HepG2 (cell line): Measurements from ENCODE around the gene CORO1A.

Source experiments
- KMT2A ChIP-seq: sonication (generic); formaldehyde crosslinking; IDR thresholded peaks from 2 replicates; pipeline ENCODE4 v1.4.0; 2020; ENCODE audit warnings: missing genetic modification reagents
- NFYB ChIP-seq: sonication (generic); formaldehyde crosslinking; IDR thresholded peaks from 2 replicates; pipeline ENCODE4 v1.4.0; 2020; ENCODE audit warnings: missing genetic modification reagents
- POLR2A ChIP-seq, 2 experiments: IDR thresholded peaks; 2 replicates each; pipeline ENCODE4 v1.6.1; 2011; ENCODE audit warnings: low read depth in 2 of 2, low read length in 2 of 2, mild to moderate bottlenecking in 1 of 2, moderate library complexity in 1 of 2; ENCODE audit not compliant: insufficient read depth in 1 of 2
- RFX3 ChIP-seq: IDR thresholded peaks from 2 replicates; pipeline ENCODE4 v1.6.1; 2016; ENCODE audit warnings: missing biosample characterization, missing genetic modification reagents
- SP5 ChIP-seq: IDR thresholded peaks from 2 replicates; pipeline ENCODE4 v1.6.1; 2016; ENCODE audit warnings: low read depth, borderline replicate concordance
- ZBTB33 ChIP-seq: sonication (generic); formaldehyde crosslinking; IDR thresholded peaks from 2 replicates; pipeline ENCODE4 v1.4.0; 2020; ENCODE audit warnings: missing genetic modification reagents
- ZFP1 ChIP-seq: IDR thresholded peaks from 2 replicates; pipeline ENCODE4 v1.6.1; 2016
- ZNF263 ChIP-seq: sonication (generic); formaldehyde crosslinking; IDR thresholded peaks from 2 replicates; pipeline ENCODE4 v1.4.0; 2020; ENCODE audit warnings: missing genetic modification reagents
- ZNF687 ChIP-seq: sonication (generic); formaldehyde crosslinking; IDR thresholded peaks from 2 replicates; pipeline ENCODE4 v1.5.1; 2020; ENCODE audit warnings: mild to moderate bottlenecking, missing genetic modification reagents, moderate library complexity

- TF ChIP-seq ZNF687 (CRISPR knock-in tag), result no peak
- TF ChIP-seq KMT2A (CRISPR knock-in tag), result no peak
- no peak for TF ChIP-seq SP5
- TF ChIP-seq ZNF263 (CRISPR knock-in tag), result no peak
- TF ChIP-seq ZBTB33 (CRISPR knock-in tag), result no peak
- TF ChIP-seq ZFP1 (CRISPR knock-in tag), result no peak
- TF ChIP-seq NFYB (CRISPR knock-in tag), result no peak
- TF ChIP-seq RFX3 (CRISPR knock-in tag), result no peak
- no peak for TF ChIP-seq POLR2A (IDR thresholded peaks at IDR 0.05; ENCODE audit: insufficient read depth in 1 of 2, low read depth in 2 of 2, low read length in 2 of 2)
These were observed 34.0 kb upstream of the CORO1A start for GRCh38 chr16:30149250-30149930.
